GM18499 (cell line): ENCODE data around the gene OR8B4.
"Not testable (repeated sequence)": the region's sequence is repeated elsewhere in the genome, so short reads cannot be mapped to it uniquely, and the experiment has no call there.

Experiments used
- ATAC-seq: cut with Tn5 transposase; IDR thresholded peaks from one replicate; pipeline ENCODE4 v1.9.1; 2021; ENCODE audit warnings: moderate number of reproducible peaks; ENCODE audit not compliant: insufficient read depth, unreplicated experiment

OR8B4 gene

GRCh38 chr11:124424384-124424921 lies at the start of gene OR8B4:
TSS of gene OR8B4 (minus strand) at chr11:124424871. CDS start at chr11:124424871, 0 bp downstream.
- ATAC-seq, result no peak

DNA sequence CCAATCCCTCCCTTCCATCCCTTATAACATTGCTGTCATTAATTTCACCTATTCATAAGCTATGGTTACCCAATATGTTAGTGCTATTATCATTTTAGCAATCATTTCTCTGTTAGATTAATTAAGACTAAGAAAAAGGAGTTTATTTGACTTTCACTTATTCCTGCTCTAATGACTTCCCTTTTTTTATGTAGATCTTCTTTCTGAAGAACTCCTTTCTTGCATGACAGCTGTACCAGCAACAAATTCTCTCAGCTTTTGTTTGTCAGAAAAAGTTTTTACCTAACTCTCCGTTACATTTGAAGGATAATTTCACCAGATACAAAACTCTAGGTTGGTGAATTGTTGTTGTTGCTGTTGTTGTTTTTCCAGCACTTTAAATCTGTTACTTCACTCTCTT lies 49.4 kb upstream of the OR8B4 start:
- ATAC-seq, result no peak

- ATAC-seq, result no peak
These were observed 48.8 kb upstream of the OR8B4 start for GRCh38 chr11:124473476-124473875.

GRCh38 chr11:124470561-124471227 lies 46.0 kb upstream of the OR8B4 start:
- ATAC-seq, result no peak

DNA sequence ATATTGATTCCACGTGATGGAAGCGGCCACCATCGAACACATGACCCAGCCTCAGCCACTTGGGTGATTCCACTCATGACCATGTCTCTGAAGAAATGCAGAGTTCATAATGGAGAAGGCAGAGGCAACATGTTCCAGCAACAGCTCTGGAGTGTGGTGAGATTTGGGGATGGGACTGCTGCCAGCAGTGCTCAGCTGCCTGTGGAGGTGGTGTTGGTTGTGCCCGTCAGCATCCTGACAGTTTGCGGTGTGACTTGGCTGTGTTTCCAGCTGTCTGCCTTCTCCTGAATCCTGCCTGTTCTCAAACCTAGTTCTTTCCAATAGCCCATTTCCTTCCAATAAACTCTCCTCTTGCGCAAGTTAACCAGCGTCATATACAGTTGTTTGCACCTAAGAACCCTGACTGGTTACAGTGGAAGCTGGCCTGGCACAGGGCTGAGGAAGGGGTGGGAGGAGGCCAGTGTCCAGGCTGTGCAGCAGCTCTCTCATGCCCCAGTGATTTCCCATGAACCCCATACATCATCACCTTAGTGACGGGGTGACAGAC lies 42.8 kb upstream of the OR8B4 start:
- no peak for ATAC-seq

- ATAC-seq, result no peak
These were observed 40.7 kb upstream of the OR8B4 start for GRCh38 chr11:124465368-124465767.

GRCh38 chr11:124463990-124464389 lies 39.3 kb upstream of the OR8B4 start:
- ATAC-seq, result no peak

GRCh38 chr11:124463324-124463723 lies 38.7 kb upstream of the OR8B4 start:
- ATAC-seq, result no peak

DNA sequence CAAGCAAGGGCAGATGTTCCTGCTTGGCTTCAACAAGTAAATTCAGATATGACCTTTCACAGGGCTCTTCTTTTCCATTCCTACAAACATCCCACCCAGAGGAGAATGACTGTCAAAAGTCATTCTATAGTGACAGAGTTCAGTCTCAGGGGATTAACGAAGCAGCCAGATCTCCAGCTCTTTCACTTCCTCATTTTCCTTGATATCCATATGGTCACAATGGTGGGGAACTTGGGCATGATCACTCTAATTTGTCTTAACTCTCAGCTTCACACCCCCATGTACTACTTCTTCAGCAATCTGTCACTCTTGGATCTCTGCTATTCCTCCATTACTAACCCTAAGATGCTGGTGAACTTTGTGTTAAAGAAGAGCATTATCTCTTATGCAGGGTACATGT lies 35.8 kb upstream of the OR8B4 start:
- no peak for ATAC-seq

DNA sequence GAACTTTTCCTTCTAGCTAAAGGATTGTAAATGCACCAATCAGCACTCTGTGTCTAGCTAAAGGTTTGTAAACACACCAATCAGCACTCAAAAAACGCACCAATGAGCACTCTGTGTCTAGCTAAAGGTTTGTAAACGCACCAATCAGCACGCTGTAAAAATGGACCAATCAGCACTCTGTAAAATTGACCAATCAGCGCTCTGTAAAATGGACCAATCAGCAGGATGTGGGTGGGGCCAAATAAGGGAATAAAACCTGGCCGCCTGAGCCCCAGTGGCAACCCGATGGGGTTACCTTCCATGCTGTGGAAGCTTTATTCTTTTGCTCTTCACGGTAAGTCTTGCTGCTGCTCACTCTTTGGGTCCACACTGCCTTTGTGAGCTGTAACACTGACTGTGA lies 34.7 kb upstream of the OR8B4 start:
- ATAC-seq, result not testable (repeated sequence)

DNA sequence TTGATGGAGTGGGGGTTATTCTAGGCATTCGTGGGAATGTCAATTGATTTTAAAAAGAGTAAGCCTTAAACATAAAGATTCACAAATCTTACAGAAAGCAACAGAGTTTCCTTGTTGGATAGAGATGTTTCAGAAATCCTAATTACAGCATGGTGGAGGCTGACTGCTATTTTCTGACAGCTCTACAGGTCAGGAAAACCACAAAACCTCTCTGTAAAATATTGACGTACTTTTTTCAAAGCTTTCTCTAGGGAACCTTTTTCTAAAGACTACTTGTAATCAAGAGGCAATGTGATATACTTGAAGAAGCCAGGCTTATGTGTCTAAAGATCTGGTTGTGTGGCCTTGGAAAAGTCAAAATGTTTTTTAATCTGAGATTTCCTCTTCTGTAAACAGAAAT lies 29.9 kb upstream of the OR8B4 start:
- no peak for ATAC-seq

- ATAC-seq, result no peak
These were observed 22.2 kb upstream of the OR8B4 start for GRCh38 chr11:124446916-124447315.

DNA sequence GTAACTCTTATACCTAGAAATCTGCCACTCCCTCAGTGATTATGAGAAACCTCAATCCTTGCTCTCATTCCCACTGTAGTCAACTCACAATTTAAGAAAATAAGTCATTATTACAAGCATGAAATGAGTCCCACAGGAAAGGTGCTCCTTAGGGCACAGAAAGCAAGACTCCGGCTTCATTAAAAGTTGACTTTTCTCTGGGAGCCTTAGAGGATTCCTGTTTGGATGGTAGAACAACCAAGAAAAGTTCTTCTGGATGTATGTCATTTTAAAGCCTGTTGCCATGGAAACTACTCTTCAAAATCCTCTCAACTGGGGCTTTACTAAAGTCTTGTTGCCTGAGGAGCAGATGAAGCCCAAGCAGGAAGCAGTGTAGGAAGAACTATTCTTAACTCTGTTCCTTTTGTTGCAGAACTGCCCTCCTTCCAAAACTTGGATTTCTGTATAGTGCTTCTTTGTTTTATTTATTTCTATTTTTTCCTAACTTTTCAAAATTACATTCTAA lies 21.0 kb upstream of the OR8B4 start, which contains the start of gene OR8B8:
OR8B8 (minus strand) TSS at position 51 of the 505 bp plus-strand sequence. CDS start 4,611 bp downstream, outside the sequence.
- no peak for ATAC-seq

GRCh38 chr11:124442847-124443246 lies 18.2 kb upstream of the OR8B4 start:
- no peak for ATAC-seq

DNA sequence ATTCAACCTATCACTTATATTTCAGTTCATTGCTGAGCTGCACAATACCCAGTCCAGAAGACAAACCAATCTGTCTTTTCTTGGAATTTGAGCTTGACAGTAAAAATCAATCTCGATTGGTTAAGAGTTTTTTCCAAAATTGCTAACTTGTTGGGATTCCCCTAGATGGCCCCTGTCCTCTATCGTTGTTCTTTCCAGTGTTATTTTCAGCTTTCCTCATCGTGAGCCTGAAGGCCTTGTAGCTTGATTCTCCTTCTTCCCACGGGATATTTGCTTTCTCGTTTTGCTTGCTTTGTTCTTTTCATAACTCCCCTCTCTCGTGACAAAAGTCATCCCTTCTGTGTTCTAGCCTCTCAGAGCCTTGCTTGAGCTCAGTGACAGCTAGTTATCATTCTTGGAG lies 17.8 kb upstream of the OR8B4 start:
- no peak for ATAC-seq

DNA sequence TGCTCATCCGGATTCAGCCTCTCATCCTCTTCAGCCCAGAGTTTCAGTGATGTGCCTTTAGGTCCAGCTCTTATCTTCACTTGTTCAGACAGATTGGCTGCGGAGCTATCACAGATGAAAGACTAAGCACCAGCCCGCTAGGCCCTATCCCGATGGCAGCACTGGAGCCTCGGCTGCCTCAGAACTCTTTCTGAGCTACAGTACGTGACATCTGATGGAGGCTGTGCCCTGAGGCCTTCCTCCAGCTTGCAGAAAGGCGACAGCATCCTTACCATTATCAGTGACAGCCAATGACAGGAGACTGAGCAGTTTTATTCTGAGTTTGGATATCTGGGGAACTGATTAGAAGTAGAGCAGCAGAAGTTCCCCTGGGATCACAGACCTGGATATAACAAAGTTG lies 16.8 kb upstream of the OR8B4 start:
- no peak for ATAC-seq

GRCh38 chr11:124441081-124441480 lies 16.4 kb upstream of the OR8B4 start:
- ATAC-seq, result no peak

GRCh38 chr11:124440608-124441007 lies 15.9 kb upstream of the OR8B4 start:
- ATAC-seq, result no peak

DNA sequence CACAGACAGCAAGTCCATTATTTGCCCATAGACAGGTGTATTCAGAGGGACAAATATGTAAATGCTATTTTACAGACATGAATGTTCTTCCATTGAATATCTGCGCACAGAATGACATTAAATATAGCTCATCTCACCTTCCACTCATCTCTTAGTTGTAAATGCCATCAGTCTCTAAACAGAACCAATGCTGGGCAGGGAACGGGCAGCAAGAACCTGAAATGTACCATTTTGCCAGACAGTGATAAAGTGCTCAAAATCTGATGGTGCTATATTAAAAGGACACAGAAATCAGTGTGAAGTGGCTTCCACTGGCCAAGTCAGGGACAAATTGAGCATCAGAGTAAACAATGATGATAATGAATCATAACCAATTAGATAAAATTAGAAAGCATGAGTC lies 10.0 kb upstream of the OR8B4 start:
- ATAC-seq, result no peak

GRCh38 chr11:124429599-124429998 lies 4.9 kb upstream of the OR8B4 start:
- ATAC-seq, result no peak

- no peak for ATAC-seq
These were observed 3.6 kb downstream of the OR8B4 start for GRCh38 chr11:124421043-124421442.
